T-helper 2 cell (primary cell): ENCODE results near the gene GOLGA6L22.
"Not testable (repeated sequence)": the region's sequence is repeated elsewhere in the genome, so short reads cannot be mapped to it uniquely, and the experiment has no call there.

Experiments used
- DNase-seq, 5 experiments: peaks; one replicate each; pipeline versions ENCODE4 v3.0.0 to v3.0.0-alpha.2; 2012 to 2022
- total RNA-seq, 2 donors: gene quantifications; one replicate each; lab custom pipeline; 2026; lab: John Stamatoyannopoulos, UW

Gene GOLGA6L22
- total RNA-seq, result 0 reads per million in 2 donors

- DNase-seq, result not testable (repeated sequence)
Observed at GRCh38 chr15:22458603-22459002, at the start of gene GOLGA6L22. Gene GOLGA6L22, plus strand, starts transcription at chr15:22458903. Its CDS starts 91 bp downstream, at chr15:22458994.

- not testable (repeated sequence) for DNase-seq
Observed at GRCh38 chr15:22417288-22417687, 41.4 kb upstream of the GOLGA6L22 start.

- DNase-seq, result not testable (repeated sequence)
Observed at GRCh38 chr15:22417795-22418194, 40.9 kb upstream of the GOLGA6L22 start.

- DNase-seq, result not testable (repeated sequence)
Observed at GRCh38 chr15:22418212-22418611, 40.5 kb upstream of the GOLGA6L22 start.

GRCh38 chr15:22418666-22419065 is 40.0 kb upstream of the GOLGA6L22 start:
- not testable (repeated sequence) for DNase-seq

- DNase-seq, result not testable (repeated sequence)
Observed at GRCh38 chr15:22420340-22420739, 38.4 kb upstream of the GOLGA6L22 start.

- DNase-seq, result not testable (repeated sequence)
Observed at GRCh38 chr15:22429426-22429825, 29.3 kb upstream of the GOLGA6L22 start.

- not testable (repeated sequence) for DNase-seq
Observed at GRCh38 chr15:22431687-22432086, 27.0 kb upstream of the GOLGA6L22 start.

- peak in 4 of 5 experiments; percentile 15 to 30 (median 22) for DNase-seq
Observed at GRCh38 chr15:22494490-22495113, 35.9 kb downstream of the GOLGA6L22 start.

GRCh38 chr15:22497200-22497599 is 38.5 kb downstream of the GOLGA6L22 start:
- not testable (repeated sequence) for DNase-seq

GRCh38 chr15:22498220-22498925 is 39.7 kb downstream of the GOLGA6L22 start:
- DNase-seq, result not testable (repeated sequence)

- not testable (repeated sequence) for DNase-seq
Observed at GRCh38 chr15:22502272-22502671, 43.6 kb downstream of the GOLGA6L22 start.

- DNase-seq, result not testable (repeated sequence)
Observed at GRCh38 chr15:22506959-22507358, 48.3 kb downstream of the GOLGA6L22 start.

GRCh38 chr15:22516140-22516539 is 57.4 kb downstream of the GOLGA6L22 start:
- DNase-seq, result not testable (repeated sequence)
